ENCODE results near the gene FZD4. TPM values are rescaled to one million over a fixed set of nuclear protein-coding genes. Genes with fewer than 3 reads are reported as not detected.

FZD4 gene
- total RNA-seq, 1 experiment from 2014 or later, result 7.7 TPM

GRCh38 chr11:86906198-86906597 lies 49.0 kb downstream of the FZD4 start:
- no peak for ATAC-seq
- POLR2A ChIA-PET, result no interaction called here
- H3K27me3 Mint-ChIP-seq (ENCODE audit: low read depth), result no peaks in the 10 kb centered on the region
- no peaks in the 10 kb centered on the region for H3K9me3 Mint-ChIP-seq
- H3K27ac Mint-ChIP-seq, result no peak overlapping the region
- H3K4me1 Mint-ChIP-seq, result no peaks in the 10 kb centered on the region
- CTCF ChIA-PET, result no interaction called here
- no peak for DNase-seq (ENCODE audit: low spot score)
- H3K4me3 Mint-ChIP-seq, result no peak overlapping the region
- no peaks in the 10 kb centered on the region for H3K36me3 Mint-ChIP-seq
- TF ChIP-seq ZNF396 (CRISPR knock-in tag; IDR thresholded peaks at IDR 0.05; ENCODE audit: borderline replicate concordance) (no peak), SMAD3 (CRISPR knock-in tag; IDR thresholded peaks at IDR 0.05; ENCODE audit: borderline replicate concordance) (no peak)

- Mint-ChIP-seq H3K4me1 (no peaks in the 10 kb centered on the region), H3K27ac (no peak overlapping the region), H3K9me3 (no peaks in the 10 kb centered on the region), H3K27me3 (ENCODE audit: low read depth) (no peaks in the 10 kb centered on the region; the same call in 1 of the 2 replicates), H3K4me3 (no peak overlapping the region), H3K36me3 (no peaks in the 10 kb centered on the region)
- ChIA-PET POLR2A (no interaction called here), CTCF (no interaction called here)
- TF ChIP-seq MLX (CRISPR knock-in tag; IDR thresholded peaks at IDR 0.05) (no peak), E2F4 (CRISPR knock-in tag; IDR thresholded peaks at IDR 0.05; ENCODE audit: borderline replicate concordance, low read depth) (no peak), ZNF671 (CRISPR knock-in tag; IDR thresholded peaks at IDR 0.05) (no peak), GTF2I (CRISPR knock-in tag; conservative IDR thresholded peaks at IDR 0.05) (no peak), ZNF396 (CRISPR knock-in tag; IDR thresholded peaks at IDR 0.05; ENCODE audit: borderline replicate concordance) (no peak), NFATC4 (CRISPR knock-in tag; IDR thresholded peaks at IDR 0.05) (no peak), TP53 (CRISPR knock-in tag; IDR thresholded peaks at IDR 0.05) (no peak), NR1H2 (CRISPR knock-in tag; IDR thresholded peaks at IDR 0.05) (no peak)
- DNase-seq (ENCODE audit: low spot score) (no peak), ATAC-seq (no peak)
These were observed 49.9 kb downstream of the FZD4 start for GRCh38 chr11:86905252-86905651.

DNA sequence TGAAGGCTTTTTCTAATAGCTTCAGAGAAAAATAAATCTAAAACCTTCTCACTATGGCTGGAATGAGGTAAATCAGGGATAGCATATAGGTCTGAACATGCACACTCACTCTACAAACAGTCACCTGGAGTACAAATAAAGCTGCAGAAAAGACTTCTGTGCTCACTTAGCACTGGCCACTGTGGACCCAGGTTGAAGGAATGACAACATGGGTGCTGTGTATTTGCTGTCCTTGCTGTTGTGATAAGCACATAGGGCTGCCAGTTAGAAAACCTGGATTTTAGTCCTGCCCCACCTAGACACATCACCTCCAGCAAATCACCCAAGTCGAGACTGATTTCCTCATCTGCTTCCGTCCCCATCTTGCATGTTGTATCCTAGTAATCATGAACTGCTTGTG lies 51.2 kb downstream of the FZD4 start:
- TF ChIP-seq JUN (CRISPR knock-in tag; IDR thresholded peaks at IDR 0.05), result no peak
- TF ChIP-seq GRHL2 (CRISPR knock-in tag; IDR thresholded peaks at IDR 0.05; ENCODE audit: insufficient replicate concordance, severe bottlenecking), result no peak
- no peak for TF ChIP-seq ARID4B (CRISPR knock-in tag; IDR thresholded peaks at IDR 0.05; ENCODE audit: borderline replicate concordance)
- no peak for TF ChIP-seq NR3C1 (CRISPR knock-in tag; conservative IDR thresholded peaks at IDR 0.05; ENCODE audit: low read depth)
- TF ChIP-seq, protein P1, sequence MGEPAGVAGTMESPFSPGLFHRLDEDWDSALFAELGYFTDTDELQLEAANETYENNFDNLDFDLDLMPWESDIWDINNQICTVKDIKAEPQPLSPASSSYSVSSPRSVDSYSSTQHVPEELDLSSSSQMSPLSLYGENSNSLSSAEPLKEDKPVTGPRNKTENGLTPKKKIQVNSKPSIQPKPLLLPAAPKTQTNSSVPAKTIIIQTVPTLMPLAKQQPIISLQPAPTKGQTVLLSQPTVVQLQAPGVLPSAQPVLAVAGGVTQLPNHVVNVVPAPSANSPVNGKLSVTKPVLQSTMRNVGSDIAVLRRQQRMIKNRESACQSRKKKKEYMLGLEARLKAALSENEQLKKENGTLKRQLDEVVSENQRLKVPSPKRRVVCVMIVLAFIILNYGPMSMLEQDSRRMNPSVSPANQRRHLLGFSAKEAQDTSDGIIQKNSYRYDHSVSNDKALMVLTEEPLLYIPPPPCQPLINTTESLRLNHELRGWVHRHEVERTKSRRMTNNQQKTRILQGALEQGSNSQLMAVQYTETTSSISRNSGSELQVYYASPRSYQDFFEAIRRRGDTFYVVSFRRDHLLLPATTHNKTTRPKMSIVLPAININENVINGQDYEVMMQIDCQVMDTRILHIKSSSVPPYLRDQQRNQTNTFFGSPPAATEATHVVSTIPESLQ (CRISPR knock-in tag; IDR thresholded peaks at IDR 0.05), result no peak
- TF ChIP-seq ZSCAN18 (CRISPR knock-in tag; IDR thresholded peaks at IDR 0.05), result no peak
- TF ChIP-seq EMX1 (CRISPR knock-in tag; IDR thresholded peaks at IDR 0.05), result no peak
- no peak for TF ChIP-seq TEAD4 (CRISPR knock-in tag; IDR thresholded peaks at IDR 0.05)
- no peak overlapping the region for H3K4me3 Mint-ChIP-seq
- ChIA-PET POLR2A (no interaction called here), CTCF (no interaction called here)
- no peaks in the 10 kb centered on the region for H3K9me3 Mint-ChIP-seq
- H3K36me3 Mint-ChIP-seq, result no peaks in the 10 kb centered on the region
- no peak overlapping the region for H3K27ac Mint-ChIP-seq
- ATAC-seq, result no peak
- H3K27me3 Mint-ChIP-seq (ENCODE audit: low read depth), result no peaks in the 10 kb centered on the region; the same call in 1 of the 2 replicates
- no peak for DNase-seq (ENCODE audit: low spot score)
- no peaks in the 10 kb centered on the region for H3K4me1 Mint-ChIP-seq
